HFFc6 (cell line): ENCODE measurements around the gene ANXA10. TPM values are rescaled to one million over a fixed set of nuclear protein-coding genes. Genes with fewer than 3 reads are reported as not detected.

Experiments used
- DNase-seq: peaks from one replicate; pipeline ENCODE4 v3.0.0-alpha.2; 2018
- H3K27ac Mint-ChIP-seq: 2 replicates; pipeline ENCODE4 v1.8.0; 2020; ENCODE audit warnings: mild to moderate bottlenecking, mixed read lengths
- H3K27me3 Mint-ChIP-seq: 2 replicates; pipeline ENCODE4 v1.8.0; 2021; ENCODE audit warnings: mild to moderate bottlenecking, moderate library complexity, mixed read lengths; ENCODE audit not compliant: insufficient read depth
- H3K36me3 Mint-ChIP-seq: 2 replicates; pipeline ENCODE4 v1.8.0; 2021; ENCODE audit warnings: low read depth, mixed read lengths
- H3K4me1 Mint-ChIP-seq: 2 replicates; pipeline ENCODE4 v1.8.0; 2020; ENCODE audit warnings: low read depth, mixed read lengths
- H3K4me3 Mint-ChIP-seq: 2 replicates; pipeline ENCODE4 v1.8.0; 2020; ENCODE audit warnings: mild to moderate bottlenecking, moderate library complexity, mixed read lengths
- H3K9me3 Mint-ChIP-seq: 2 replicates; pipeline ENCODE4 v1.8.0; 2020; ENCODE audit warnings: mild to moderate bottlenecking, mixed read lengths
- total RNA-seq, 6 experiments: library from RNA; stranded (reverse); fragmentation: NEBNext Ultra II Directional; extraction: Animal tissue kit (Norgen Biotek cat#: 25700); gene quantifications; 2 replicates in 1 of 6; 3 replicates in 5 of 6; pipeline ENCODE4 v1.2.3, GENCODE V29; 2021
- TF ChIP-seq, protein P1 (sequence below): fragments of 200-600 bp; sonication (generic); IDR thresholded peaks from 2 replicates; pipeline ENCODE4 v1.5.0; 2021; ENCODE audit warnings: antibody characterized with exemption, mild to moderate bottlenecking

Gene ANXA10
- total RNA-seq, 6 experiments from 2014 or later: 0.46 to 1.9 (median 0.85) TPM

- Mint-ChIP-seq H3K27me3 (no peaks in the 10 kb centered on the region; the same call in 1 of the 2 replicates), H3K36me3 (no peaks in the 10 kb centered on the region), H3K4me3 (no peak overlapping the region), H3K4me1 (peaks cover 12% of the 10 kb centered on the region), H3K27ac (no peak overlapping the region), H3K9me3 (no peaks in the 10 kb centered on the region)
- peak; percentile 55 for DNase-seq
- TF ChIP-seq, protein P1, sequence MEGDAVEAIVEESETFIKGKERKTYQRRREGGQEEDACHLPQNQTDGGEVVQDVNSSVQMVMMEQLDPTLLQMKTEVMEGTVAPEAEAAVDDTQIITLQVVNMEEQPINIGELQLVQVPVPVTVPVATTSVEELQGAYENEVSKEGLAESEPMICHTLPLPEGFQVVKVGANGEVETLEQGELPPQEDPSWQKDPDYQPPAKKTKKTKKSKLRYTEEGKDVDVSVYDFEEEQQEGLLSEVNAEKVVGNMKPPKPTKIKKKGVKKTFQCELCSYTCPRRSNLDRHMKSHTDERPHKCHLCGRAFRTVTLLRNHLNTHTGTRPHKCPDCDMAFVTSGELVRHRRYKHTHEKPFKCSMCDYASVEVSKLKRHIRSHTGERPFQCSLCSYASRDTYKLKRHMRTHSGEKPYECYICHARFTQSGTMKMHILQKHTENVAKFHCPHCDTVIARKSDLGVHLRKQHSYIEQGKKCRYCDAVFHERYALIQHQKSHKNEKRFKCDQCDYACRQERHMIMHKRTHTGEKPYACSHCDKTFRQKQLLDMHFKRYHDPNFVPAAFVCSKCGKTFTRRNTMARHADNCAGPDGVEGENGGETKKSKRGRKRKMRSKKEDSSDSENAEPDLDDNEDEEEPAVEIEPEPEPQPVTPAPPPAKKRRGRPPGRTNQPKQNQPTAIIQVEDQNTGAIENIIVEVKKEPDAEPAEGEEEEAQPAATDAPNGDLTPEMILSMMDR: peak; percentile 98
Observed at GRCh38 chr4:168076989-168077725, 15.2 kb upstream of the ANXA10 start.

GRCh38 chr4:168077726-168078239, 14.6 kb upstream of the ANXA10 start:
- H3K36me3 Mint-ChIP-seq: no peaks in the 10 kb centered on the region

GRCh38 chr4:168082379-168082778, 10.0 kb upstream of the ANXA10 start:
- TF ChIP-seq, protein P1: no peak
- Mint-ChIP-seq H3K27ac (no peak overlapping the region; the same call in 1 of the 2 replicates), H3K36me3 (peaks cover 4% of the 10 kb centered on the region), H3K4me3 (no peak overlapping the region), H3K4me1 (peaks cover 9% of the 10 kb centered on the region), H3K27me3 (no peaks in the 10 kb centered on the region), H3K9me3 (peaks cover 4% of the 10 kb centered on the region)
- no peak for DNase-seq

More at GRCh38 chr4:168077726-168078239, 14.6 kb upstream of the ANXA10 start:
- H3K27me3 Mint-ChIP-seq: no peaks in the 10 kb centered on the region; the same call in 1 of the 2 replicates
- TF ChIP-seq, protein P1: no peak
- no peaks in the 10 kb centered on the region for H3K9me3 Mint-ChIP-seq
- H3K4me3 Mint-ChIP-seq: no peak overlapping the region
- H3K4me1 Mint-ChIP-seq: peaks cover 12% of the 10 kb centered on the region
- H3K27ac Mint-ChIP-seq: no peak overlapping the region
- no peak for DNase-seq

GRCh38 chr4:168095776-168096406, 3.6 kb downstream of the ANXA10 start:
- Mint-ChIP-seq H3K4me1 (peaks cover 55% of the 10 kb centered on the region), H3K27ac (peak overlapping the region; percentile 17; the same call in 1 of the 2 replicates), H3K27me3 (no peaks in the 10 kb centered on the region), H3K4me3 (no peak overlapping the region), H3K9me3 (no peaks in the 10 kb centered on the region), H3K36me3 (no peaks in the 10 kb centered on the region)
- TF ChIP-seq, protein P1: no peak
- DNase-seq: no peak

DNA sequence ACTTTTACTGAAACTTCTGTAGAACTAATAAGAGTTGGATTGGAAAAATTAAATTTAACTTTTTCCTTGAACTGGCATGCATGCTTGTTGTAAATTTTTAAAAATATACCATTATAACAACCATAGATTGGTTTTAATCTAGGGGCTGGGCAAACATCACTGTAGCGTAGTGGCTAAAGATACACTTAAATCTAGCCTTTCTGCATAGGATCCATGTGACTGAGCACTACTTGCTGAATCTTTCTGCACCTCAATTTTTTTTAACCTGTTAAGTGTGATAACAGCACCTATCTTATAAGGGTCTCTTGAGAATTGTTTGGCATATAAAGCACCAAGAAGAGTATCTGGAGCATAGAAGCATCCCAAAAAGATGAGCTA, 4.1 kb downstream of the ANXA10 start:
- Mint-ChIP-seq H3K9me3 (no peaks in the 10 kb centered on the region), H3K27me3 (no peaks in the 10 kb centered on the region), H3K36me3 (no peaks in the 10 kb centered on the region), H3K27ac (no peak overlapping the region; the same call in 1 of the 2 replicates), H3K4me1 (peaks cover 60% of the 10 kb centered on the region), H3K4me3 (no peak overlapping the region)
- no peak for DNase-seq
- TF ChIP-seq, protein P1: no peak
